ENCODE measurements around the gene OBP2A.

- no peak for TF ChIP-seq SP1 (IDR thresholded peaks at IDR 0.05)
- TF ChIP-seq CTBP1 (IDR thresholded peaks at IDR 0.05; ENCODE audit: borderline replicate concordance) = no peak
- TF ChIP-seq SUZ12 (IDR thresholded peaks at IDR 0.05) = no peak
- TF ChIP-seq FOXM1 (IDR thresholded peaks at IDR 0.05; ENCODE audit: borderline replicate concordance) = no peak
- no peak for TF ChIP-seq ELF4 (IDR thresholded peaks at IDR 0.05)
- TF ChIP-seq PKNOX1 (IDR thresholded peaks at IDR 0.05) = no peak
- peak; percentile 43; the same call in 1 of the 2 replicates for TF ChIP-seq L3MBTL2 (conservative IDR thresholded peaks at IDR 0.05)
- TF ChIP-seq TARDBP (IDR thresholded peaks at IDR 0.05) = peak; percentile 83; the same call in 1 of the 2 replicates
- no peak for TF ChIP-seq FOXA1 (IDR thresholded peaks at IDR 0.05)
- TF ChIP-seq BHLHE40 (IDR thresholded peaks at IDR 0.05; ENCODE audit: borderline replicate concordance) = no peak
- TF ChIP-seq FOXK2 (IDR thresholded peaks at IDR 0.05) = no peak
Observed at GRCh38 chr9:135499326-135500070, 46.4 kb upstream of the OBP2A start.

Measured in HEK293T (cell line).